Cardiac muscle cell (in vitro differentiated cells and primary cell): ENCODE results near the gene TIGD7. TPM values are rescaled to one million over a fixed set of nuclear protein-coding genes. Genes with fewer than 3 reads are reported as not detected.

Source experiments
- DNase-seq, 2 donors: peaks; one replicate each; pipeline versions ENCODE4 v3.0.0 to v3.0.0-alpha.2; 2010 to 2017; ENCODE audit warnings: low read depth in 1 of 2, low spot score in 1 of 2
- H3K27ac ChIP-seq: fragments of 200-600 bp; sonication (generic); 2 replicates; pipeline ENCODE4 v1.5.1; 2016
- H3K27me3 ChIP-seq: fragments of 200-600 bp; sonication (generic); 2 replicates; pipeline ENCODE4 v1.6.0; 2016; ENCODE audit warnings: control low read depth
- H3K36me3 ChIP-seq: fragments of 200-600 bp; sonication (generic); 2 replicates; pipeline ENCODE4 v1.5.1; 2016; ENCODE audit warnings: control low read depth
- H3K4me1 ChIP-seq: fragments of 200-600 bp; sonication (generic); 2 replicates; pipeline ENCODE4 v1.8.1; 2017; ENCODE audit warnings: low read depth, mild to moderate bottlenecking, mixed run types
- H3K4me3 ChIP-seq: fragments of 200-600 bp; sonication (generic); 2 replicates; pipeline ENCODE4 v1.5.1; 2016; ENCODE audit warnings: mild to moderate bottlenecking
- H3K9me3 ChIP-seq: fragments of 200-600 bp; sonication (generic); 2 replicates; pipeline ENCODE4 v1.5.1; 2017; ENCODE audit warnings: low read depth, mild to moderate bottlenecking, control low read depth
- polyA plus RNA-seq: library from polyadenylated mRNA; unstranded; fragments of >200 nt; fragmentation: Nextera tagmentation; extraction: Ambion mirVana; gene quantifications from 2 replicates; pipeline ENCODE4 v1.2.1, GENCODE V29; 2016
- total RNA-seq: library from RNA; depleted of rRNA; stranded (reverse); fragments of >200 nt; gene quantifications from 2 replicates; pipeline ENCODE4 v1.2.3, GENCODE V29; 2016
- TF ChIP-seq, protein P1 (sequence below): IDR thresholded peaks from 2 replicates; pipeline ENCODE4 v1.5.1; 2012; ENCODE audit warnings: low read depth, mild to moderate bottlenecking, low read length

Gene TIGD7
- total and polyA plus RNA-seq, 2 experiments from 2014 or later = 10.8 to 11.0 TPM

DNA sequence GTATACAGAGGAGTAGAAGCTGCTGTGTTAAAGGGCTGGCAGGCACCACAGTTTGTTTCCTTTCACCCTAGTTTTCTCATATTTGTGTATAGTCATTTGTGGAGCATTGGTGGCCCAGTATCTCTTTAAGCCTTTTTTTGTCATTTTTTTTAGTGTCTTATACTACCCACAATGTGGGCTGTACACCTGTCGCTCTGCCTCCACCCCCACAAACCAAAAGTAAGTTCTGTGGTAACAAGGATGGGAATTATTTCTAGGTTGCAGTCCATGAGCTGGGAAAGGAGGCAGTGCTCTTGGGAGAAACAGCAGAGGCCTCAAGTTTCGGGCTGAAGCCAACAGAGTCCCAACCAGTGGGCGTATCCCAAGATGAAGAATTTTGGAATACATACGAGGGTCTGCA is 6.3 kb upstream of the TIGD7 start:
- TF ChIP-seq, protein P1, sequence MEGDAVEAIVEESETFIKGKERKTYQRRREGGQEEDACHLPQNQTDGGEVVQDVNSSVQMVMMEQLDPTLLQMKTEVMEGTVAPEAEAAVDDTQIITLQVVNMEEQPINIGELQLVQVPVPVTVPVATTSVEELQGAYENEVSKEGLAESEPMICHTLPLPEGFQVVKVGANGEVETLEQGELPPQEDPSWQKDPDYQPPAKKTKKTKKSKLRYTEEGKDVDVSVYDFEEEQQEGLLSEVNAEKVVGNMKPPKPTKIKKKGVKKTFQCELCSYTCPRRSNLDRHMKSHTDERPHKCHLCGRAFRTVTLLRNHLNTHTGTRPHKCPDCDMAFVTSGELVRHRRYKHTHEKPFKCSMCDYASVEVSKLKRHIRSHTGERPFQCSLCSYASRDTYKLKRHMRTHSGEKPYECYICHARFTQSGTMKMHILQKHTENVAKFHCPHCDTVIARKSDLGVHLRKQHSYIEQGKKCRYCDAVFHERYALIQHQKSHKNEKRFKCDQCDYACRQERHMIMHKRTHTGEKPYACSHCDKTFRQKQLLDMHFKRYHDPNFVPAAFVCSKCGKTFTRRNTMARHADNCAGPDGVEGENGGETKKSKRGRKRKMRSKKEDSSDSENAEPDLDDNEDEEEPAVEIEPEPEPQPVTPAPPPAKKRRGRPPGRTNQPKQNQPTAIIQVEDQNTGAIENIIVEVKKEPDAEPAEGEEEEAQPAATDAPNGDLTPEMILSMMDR = no peak
- H3K36me3 ChIP-seq = peaks cover 14% of the 10 kb centered on the region
- no peak overlapping the region for H3K27ac ChIP-seq
- DNase-seq = no peak
- no peak overlapping the region for H3K4me3 ChIP-seq
- no peaks in the 10 kb centered on the region for H3K27me3 ChIP-seq
- peaks cover 3% of the 10 kb centered on the region for H3K9me3 ChIP-seq
- no peaks in the 10 kb centered on the region for H3K4me1 ChIP-seq

DNA sequence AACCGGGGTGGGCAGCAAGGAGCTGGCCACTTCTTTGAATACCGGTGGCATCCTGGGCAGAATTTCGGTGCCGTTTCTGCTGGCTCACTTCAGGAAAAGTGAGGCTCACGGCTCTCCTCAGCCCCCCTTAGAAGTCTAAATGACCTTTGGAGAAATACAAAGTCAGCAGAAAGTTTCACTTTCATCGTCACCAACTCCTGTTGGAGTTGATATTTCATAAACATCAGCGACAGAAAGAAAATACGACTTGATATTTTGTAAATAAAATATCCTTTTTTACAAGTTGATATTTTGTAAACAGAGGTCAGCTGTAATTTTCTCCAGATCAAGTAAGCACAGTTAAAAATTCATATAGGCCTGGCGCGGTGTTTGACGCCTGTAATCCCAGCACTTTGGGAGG is 848 bp upstream of the TIGD7 start:
- no peak for DNase-seq
- peaks cover 7% of the 10 kb centered on the region for H3K4me1 ChIP-seq
- peak overlapping the region; percentile 47 for H3K4me3 ChIP-seq
- H3K27me3 ChIP-seq = no peaks in the 10 kb centered on the region
- H3K36me3 ChIP-seq = peaks cover 8% of the 10 kb centered on the region
- TF ChIP-seq, protein P1 = no peak
- no peaks in the 10 kb centered on the region for H3K9me3 ChIP-seq
- peak overlapping the region; percentile 92 for H3K27ac ChIP-seq

DNA sequence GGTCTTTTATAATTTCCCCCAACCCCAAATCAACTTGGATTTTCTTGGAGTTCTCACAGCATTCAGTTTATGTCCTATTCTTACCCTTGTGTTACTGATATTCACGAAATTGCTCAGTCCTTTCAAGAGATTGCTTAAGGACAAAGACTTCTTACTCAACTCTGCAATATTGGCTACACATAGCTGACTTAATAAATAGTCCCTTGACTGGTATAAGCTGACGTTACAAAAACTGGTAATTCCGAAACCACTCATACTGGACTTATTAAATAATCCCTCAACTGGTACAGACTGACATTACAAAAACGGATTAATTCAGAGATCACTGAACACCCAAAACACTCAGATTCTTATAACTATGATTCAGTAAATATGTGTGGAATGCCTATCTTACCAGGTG is 860 bp downstream of the TIGD7 start:
- TF ChIP-seq, protein P1 = no peak
- H3K4me3 ChIP-seq = peak overlapping the region; percentile 47
- H3K27ac ChIP-seq = peak overlapping the region; percentile 92
- DNase-seq = peak in 1 of 2 donors; percentile 27
- peaks cover 7% of the 10 kb centered on the region for H3K4me1 ChIP-seq
- no peaks in the 10 kb centered on the region for H3K27me3 ChIP-seq
- H3K36me3 ChIP-seq = peaks cover 8% of the 10 kb centered on the region
- H3K9me3 ChIP-seq = no peaks in the 10 kb centered on the region

DNA sequence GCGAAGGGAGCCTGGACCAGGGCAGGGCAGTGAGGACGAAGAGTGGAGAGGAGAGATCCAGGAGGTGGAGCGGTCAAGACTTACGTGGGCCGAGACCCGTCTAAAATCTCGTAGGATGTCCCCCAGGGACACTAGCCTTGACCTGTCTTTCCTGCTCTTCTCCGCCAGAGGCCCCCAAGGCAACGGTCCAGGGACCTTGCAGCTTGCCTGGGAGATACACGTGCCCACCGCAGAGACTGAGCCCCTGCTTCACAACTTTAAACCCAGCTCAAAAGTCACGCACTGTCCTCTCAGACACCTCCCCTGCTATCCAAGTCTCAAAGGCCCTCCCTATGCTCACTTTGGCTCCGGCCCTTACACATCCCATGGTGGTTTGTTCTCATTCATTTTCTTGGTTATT is 9.4 kb downstream of the TIGD7 start:
- Histone ChIP-seq H3K36me3 (peaks cover 5% of the 10 kb centered on the region), H3K9me3 (no peaks in the 10 kb centered on the region), H3K4me3 (no peak overlapping the region), H3K27me3 (no peaks in the 10 kb centered on the region), H3K4me1 (no peaks in the 10 kb centered on the region), H3K27ac (no peak overlapping the region)
- no peak for DNase-seq
- TF ChIP-seq, protein P1 = no peak

DNA sequence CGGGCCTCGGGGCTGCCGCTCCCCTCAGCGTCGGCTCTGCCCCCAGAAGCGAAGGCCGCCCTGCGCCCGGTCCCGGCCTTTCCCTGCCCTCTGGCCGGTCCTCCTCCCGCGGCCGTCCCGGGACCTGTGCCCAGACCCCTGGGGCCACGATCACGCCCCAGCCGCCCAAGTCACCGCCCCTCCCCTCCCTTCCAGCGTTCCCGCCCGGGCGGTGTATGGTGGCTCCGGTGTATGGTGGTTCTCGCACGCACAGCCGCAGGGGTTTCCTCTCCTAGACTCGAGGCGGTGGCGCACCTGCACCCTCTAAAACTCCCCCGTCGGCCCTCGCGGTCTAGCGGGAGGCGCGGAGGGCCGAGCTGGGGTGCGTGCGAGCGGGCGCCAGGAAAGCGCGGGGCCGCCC is 10.0 kb downstream of the TIGD7 start:
- no peaks in the 10 kb centered on the region for H3K4me1 ChIP-seq
- H3K27me3 ChIP-seq = no peaks in the 10 kb centered on the region
- H3K4me3 ChIP-seq = no peak overlapping the region
- H3K27ac ChIP-seq = no peak overlapping the region
- H3K9me3 ChIP-seq = no peaks in the 10 kb centered on the region
- peaks cover 11% of the 10 kb centered on the region for H3K36me3 ChIP-seq
- TF ChIP-seq, protein P1 = no peak
- no peak for DNase-seq

DNA sequence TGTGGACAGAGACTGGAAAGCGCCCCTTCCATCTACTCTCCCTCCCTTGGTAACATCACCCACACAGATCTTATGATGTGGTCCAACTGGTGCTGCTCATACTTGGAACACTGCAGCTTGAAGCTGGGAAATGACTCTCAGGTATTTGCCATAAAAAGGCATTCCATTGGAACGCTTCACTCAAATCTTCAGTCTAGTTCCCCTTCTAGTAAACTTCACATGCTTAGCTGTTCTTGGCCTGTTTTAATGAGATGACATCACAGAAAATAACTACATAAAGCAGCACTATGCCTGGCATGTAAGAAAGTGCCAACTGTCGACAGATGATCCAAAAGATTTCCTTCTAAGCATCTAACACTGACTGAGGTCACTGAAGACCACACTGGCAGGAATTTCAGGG is 12.6 kb downstream of the TIGD7 start:
- Histone ChIP-seq H3K4me1 (no peaks in the 10 kb centered on the region), H3K27me3 (no peaks in the 10 kb centered on the region), H3K9me3 (no peaks in the 10 kb centered on the region), H3K27ac (no peak overlapping the region), H3K4me3 (no peak overlapping the region), H3K36me3 (peaks cover 25% of the 10 kb centered on the region)
- no peak for DNase-seq
- TF ChIP-seq, protein P1 = no peak
